Measurements from ENCODE around the gene GRIN1.
"Not testable (repeated sequence)": the region's sequence is repeated elsewhere in the genome, so short reads cannot be mapped to it uniquely, and the experiment has no call there.

GRIN1 gene

DNA sequence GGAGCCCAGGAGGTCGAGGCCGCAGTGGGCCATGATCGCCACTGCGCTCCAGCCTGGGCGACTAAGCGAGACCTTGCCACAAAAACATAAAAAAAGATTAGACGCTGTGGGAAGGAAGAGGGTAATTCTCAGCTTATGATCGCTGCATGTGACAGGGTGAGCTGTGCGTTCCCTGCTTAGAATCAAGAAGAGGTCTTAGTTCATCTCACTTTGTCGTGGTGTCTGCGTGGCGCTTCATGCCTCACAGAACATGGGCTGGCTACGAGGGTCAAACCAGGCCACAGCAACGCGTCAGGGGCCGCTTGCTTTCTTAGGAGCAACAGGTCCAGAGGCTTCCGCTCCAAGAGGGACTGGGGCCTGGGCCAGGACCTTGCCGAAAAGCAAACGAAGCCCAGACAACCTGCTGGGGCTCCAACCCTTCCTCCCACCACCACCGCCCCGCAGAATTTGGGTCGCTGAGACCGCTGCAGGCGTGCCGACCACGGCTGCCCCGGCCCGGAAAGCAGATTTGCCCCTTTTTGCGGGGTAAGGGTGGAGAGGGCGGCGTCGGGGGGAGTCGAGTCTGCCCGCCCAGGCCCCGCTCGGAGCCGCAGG lies 10.0 kb upstream of the GRIN1 start:
- peak in 1 of 2 experiments; percentile 35 for DNase-seq

DNA sequence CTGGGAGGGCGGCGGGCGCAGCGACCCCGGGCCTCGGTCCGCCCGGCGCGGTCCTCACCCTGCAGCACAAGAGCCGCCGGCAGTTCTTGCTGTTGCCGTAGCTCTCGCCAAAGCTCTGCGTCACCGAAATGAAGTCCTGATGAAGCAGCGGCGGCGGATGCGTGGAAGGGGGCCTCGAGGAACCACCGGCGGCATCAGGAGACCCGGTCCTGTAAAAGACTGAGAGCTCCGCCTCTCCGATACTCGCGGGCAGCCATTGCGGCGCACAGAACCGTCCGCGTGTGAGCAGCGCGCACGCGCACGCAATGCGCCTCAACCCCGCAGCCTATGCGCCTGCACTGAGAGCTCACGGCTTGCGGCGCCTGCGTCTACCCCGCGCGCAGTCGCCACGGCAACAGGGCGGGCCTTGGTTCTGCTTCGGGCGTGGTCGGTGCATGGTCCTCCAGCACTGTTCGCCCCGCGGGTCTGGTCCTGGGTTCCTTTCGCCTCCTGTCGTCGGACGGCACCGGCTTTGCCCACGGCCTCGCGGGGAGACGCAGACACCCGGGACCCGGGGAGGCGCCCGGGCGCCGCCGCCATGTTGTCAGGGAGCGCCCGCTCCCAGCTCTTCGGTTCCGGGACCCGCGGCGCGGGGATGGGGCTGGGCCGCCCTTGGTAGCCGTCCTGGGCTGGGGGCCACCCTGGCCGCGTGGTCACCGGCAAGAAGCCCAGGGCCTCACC lies 9.3 kb upstream of the GRIN1 start:
- peak; percentile 56 to 91 for DNase-seq

DNA sequence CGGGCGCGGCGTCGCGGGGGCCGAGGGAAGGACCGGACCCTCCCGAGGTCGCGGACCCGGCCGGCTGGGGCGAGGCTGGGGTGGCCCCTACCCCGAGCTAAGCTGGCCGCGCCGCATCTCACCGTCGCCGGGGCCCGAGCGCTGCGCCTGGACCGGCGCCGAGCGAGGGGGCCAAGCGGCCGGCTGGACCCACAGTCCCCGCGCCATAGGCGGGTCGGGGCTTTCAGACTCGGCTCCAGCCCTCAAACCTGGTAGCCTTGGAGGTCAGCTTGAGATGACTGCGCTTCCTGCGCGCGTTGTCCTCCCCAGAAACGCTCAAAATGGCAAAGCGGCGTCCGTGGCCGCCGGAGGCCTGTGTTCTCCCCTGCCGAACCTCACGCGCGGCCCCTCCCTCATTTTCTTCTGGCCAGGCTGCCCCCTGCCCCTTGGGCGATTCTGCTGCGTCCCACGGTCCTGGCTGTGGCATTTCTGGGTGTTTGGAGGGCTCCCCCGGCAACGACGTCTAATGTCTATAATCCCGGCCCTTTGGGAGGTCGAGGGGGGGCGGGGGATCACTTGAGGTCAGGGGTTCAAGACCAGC lies 8.7 kb upstream of the GRIN1 start:
- no peak for DNase-seq

DNA sequence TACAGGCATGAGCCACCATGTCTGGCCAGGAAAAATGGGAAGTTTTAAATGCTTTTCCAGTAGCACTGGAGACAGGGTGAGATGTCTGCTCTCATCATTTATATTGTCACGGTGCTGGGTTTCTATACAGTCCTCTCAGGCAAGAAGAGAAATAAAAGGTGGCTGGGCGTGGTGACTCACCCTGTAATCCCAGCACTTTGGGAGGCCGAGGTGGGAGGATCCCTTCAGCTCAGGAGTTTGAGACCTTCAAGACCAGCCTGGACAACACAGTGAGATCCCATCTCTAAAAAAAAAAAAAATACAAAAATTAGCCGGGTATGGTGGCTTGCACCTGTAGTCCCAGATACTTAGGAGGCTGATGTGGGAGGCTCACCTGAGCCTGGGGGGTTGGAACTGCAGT lies 4.8 kb upstream of the GRIN1 start:
- DNase-seq: no peak

DNA sequence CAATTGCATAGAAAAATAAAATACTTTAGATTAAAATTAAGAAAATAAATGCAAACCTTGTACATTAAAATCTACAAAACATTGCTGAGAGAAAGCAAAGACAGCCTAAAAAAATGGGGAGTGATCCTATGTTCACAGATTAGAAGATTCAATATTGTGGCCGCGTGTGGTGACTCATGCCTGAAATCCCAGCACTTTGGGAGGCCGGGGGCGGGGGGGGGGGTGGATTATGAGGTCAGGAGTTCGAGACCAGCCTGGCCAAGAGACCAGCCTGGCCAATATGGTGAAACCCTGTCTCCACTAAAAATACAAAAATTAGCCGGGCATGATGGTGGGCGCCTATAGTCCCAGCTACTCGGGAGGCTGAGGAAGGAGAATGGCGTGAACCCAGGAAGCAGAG lies 3.8 kb upstream of the GRIN1 start:
- DNase-seq: not testable (repeated sequence)

DNA sequence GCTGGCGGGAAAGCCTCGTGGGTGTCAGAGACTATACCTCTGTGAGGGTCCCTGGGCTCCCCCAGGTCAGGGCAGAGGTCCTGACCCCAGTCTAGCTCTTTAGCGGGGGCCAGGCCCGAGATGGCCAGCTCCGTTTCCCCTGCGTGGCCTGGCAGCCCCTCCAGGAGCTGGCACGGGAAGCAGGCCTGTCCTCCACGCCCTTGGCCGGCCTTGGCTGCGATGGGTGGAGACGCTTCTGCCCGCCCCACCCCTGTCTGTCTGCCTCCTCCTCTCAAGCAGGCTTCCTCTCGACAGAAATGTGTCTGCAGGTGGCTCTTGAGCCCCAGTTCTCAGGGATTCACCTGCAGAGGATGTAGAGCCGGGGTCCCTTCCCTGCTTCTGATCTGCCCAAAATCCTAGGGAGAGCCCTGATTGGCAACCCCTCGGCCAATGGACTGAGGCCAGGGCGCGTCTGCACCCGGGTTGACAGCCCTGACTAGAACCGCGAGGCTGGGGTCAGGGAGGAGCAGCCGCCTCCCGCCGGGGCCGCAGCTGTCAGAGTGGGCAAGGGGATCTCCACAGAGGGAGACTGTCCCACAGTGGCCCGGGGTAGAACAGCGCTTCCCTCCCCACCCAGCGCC lies 2.6 kb upstream of the GRIN1 start:
- no peak for DNase-seq

DNA sequence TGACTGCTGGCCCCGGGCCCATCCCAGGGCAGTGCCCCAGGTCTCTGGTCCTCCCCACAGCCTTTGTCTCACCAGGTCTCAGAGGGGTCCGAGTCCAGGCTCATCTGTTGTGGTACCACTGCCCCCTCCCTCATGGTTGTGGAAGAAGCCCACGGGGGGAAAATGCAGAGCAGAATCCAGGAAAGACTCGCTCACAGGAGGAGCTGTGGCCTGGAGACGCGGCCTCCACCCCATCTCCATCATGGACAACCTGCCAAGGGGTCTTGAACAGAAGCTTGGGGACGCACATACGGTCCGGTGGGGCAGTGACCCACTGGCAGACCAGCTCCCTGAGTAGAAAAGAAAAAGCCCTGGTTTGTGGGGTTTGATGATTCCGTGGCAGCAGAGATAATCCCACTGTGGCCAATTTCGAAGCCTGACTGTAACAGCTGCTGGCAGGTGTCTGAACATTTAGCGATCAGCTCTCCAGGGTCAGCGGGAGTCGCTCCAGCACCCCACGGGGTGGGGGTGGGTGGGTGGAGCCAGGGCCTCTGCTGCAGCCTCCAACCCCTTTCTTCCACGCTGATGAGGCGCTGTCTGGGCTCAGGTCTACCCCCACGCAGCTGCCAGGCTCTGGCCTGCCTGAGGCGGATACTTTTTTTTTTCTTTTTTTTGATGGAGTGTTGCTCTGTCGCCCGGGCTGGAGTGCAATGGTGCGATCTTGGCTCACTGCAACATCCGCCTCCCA lies 1.9 kb upstream of the GRIN1 start:
- no peak for DNase-seq

DNA sequence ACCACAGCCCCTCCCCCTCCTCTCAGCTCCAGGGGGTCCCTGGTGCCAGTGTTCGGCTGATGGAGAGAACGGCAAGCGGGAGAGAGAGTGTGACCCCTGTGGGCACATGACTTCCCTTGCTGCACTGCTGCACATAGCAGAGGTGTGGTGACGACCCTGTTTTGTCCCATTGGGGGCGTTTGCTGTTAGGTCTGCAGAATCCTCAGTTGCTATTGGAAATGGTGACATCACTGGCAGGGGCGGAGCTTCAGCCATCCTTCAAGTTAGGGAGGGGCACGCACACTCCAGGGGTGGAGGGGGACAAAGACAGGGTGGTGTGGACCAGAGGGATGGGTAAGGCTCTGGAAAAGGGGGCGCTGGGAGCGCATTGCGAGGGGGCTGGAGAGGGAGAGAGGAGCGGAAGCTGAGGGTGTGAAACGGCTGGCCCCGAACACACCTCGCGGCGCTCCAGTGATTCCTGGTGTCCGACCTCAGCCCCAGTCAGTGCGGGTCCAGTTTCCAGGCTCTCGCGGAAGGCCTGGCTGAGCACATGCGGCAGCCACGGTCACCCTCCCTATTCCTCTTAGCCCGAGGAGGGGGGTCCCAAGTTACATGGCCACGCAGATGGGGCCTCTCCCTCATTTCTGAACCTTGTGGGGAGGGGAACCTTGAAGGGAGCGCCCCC lies 764 bp upstream of the GRIN1 start:
- DNase-seq: peak in 1 of 2 experiments; percentile 52

DNA sequence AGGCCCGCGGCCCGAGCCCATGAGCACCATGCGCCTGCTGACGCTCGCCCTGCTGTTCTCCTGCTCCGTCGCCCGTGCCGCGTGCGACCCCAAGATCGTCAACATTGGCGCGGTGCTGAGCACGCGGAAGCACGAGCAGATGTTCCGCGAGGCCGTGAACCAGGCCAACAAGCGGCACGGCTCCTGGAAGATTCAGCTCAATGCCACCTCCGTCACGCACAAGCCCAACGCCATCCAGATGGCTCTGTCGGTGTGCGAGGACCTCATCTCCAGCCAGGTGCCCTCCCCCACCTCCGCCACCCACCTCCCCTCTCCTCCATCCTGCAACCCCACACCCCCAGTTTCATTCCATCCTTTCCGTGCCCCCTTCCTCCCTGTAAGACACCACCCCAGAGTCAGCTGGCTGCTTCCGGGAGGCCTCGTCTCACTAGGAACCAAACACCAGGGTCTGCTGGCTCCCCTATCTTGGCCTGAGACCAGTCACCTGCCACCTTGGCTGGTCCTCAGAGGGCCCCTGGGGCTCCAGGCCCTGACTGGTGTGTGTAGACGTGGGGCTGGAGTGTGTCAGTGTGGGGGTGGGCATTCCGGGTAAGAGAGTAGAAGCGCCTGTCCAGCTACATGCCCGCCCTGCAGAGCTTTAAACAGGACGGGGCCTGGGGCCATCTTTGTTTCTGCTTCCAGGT lies 655 bp downstream of the GRIN1 start:
- DNase-seq: no peak

DNA sequence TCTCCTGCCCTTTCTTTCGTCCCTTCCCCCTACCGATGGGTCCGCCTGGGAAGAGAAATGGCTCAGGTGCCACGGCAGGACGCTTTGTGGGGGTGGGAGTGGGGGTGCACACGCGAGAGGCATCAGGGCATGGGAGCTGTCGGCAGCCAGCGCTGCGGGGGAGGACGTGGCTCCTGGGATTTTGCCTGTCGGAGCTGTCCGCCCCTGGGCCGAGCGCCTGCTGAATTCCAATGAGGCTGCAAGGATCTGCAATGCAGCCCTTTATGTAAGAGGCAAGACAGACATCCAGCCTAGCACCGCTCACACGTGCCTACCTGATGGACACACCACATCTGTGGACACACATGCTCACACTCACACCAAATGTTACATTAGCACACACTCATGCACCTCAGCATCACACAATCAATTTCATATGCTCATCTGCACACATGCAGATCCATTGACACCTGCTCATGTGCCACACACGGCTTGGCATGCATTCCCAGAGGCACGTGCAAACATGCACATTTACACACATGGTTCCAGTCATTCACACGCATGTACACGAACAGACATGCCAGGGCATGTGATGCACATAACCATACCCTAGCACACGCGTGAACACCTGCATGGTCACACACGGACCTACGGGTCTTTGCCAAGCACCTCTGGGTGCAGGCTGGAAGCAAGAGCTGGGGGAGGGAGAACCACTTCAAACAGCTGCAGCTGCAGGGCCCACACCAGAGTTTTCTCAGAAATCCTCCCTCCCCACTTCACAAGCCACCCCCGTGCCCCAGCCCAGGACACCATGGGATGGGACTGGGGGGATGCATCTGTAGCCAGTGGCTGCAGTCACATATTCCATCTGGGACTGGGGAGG lies 1.4 kb downstream of the GRIN1 start:
- DNase-seq: no peak

DNA sequence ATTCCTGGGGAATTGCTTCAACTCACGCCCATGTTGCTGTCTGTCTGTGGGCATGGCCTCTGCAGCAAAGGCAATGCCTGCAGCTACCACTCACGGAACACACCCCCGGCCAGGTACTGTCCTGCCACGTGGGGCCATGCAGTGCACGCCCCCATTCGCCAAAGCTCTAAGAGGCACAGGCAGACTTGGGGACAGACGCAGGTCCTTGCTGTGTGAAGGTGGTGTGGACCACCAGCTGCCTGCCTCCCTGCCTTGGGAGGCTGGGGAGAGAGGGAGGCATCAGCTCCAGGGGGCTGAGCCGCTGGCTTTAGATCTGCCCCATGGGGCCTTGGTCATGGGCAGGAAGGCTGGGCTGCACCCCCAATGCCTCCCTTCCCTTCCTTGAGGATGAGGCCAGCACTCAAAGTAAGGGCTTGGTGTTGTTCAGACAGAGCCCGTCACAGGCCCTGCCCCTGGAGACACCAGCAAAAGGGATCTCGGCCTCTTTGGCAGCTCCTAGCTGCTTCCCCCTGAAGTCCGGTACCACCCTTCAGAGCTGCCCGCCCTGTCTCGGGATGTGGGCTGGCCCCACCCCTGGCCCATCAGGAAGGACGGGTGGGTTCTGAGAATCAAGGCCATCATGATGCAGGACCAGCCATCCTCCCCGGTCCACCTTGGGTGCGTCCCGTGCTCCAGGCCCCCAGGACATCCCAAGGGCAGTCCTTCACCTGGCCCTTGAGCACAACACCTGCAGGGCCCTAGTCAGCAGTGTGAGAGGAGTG lies 2.3 kb downstream of the GRIN1 start:
- DNase-seq: no peak

DNA sequence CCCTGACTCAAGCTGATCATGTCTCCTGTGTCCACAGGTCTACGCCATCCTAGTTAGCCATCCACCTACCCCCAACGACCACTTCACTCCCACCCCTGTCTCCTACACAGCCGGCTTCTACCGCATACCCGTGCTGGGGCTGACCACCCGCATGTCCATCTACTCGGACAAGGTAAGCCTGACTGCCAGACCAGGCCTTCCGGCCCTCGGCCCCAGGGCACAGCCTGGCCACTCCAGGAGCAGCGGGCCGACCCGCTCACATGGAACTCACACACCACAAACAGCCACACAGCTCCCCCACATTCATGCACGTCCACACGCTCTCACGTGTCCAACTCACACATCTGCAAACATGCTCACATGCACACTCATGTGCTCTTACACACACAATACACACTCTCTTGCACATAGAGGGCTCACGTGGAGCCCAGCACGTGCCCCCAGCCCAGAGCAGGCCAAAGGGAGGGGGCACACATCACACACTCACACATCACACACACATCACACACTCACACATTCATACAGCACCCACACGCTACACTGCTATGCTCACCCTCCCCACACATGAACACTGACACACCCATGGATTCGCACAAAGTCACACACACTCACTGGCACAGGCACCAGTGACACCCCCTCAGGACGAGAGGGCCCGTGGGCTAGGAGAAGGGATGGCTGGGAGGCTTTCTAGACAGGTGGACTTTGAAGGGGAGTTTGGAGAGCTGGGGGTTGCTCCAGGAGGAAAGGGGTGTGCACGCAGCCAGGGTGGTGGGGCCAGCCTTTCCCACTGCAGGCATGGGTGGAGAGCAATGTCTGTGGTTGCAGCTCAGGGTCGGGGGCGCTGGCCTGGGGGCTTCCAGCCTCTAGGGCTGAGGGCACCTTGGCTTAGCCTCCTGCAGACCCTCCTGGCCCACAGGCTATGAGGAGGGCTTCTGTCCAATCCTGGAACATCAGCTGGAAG lies 3.3 kb downstream of the GRIN1 start:
- no peak for DNase-seq

DNA sequence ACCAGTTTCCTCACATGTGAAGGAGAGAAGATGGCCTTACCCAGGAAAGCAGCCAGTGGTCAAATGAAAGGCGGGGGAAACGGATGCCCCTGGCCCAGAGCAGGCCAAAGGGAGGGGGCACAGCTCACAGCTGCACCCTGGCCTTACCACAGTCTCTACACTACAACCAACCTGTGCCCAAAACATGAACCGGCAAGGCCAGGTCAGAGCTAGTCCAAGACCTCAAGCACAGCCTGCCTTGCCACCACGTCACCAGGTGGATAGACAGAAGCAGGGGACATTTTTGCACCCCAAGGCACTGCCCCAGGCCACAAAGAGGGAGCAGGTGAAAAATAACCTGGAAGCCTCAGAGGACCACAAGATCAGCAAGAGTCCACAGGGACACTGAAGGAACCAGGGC lies 4.5 kb downstream of the GRIN1 start:
- no peak for DNase-seq

DNA sequence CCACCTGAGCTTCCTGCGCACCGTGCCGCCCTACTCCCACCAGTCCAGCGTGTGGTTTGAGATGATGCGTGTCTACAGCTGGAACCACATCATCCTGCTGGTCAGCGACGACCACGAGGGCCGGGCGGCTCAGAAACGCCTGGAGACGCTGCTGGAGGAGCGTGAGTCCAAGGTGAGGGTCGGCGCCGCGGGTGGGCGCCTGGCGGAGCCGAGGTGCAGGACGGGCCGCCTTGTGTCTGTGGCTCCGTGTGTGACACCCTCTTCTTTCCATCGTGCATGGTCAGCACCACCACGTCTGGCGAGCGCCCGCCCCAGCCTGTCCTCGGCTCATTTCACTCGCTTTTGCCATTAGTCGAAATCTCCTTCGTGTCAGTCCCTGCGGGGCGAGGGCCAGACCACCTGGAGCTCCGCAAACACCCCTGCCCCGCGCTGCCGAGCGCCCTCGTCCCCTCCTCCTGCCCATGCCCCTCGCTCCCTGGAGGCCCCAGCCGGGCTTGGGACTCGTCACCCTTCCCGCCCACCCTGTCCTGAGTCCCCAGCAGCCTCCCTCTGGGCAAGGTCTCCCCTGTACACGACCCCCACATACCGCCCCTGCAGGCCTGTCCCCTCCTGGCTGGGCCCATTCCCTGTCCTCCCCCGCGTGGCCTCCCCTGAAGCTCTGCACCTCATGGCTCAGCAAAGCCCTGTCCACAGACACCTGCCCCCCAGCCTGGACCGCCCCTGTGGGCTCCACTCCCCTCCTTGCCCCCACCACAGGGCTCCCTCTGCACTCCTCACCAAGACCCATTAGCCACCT lies 7.0 kb downstream of the GRIN1 start:
- DNase-seq: no peak

DNA sequence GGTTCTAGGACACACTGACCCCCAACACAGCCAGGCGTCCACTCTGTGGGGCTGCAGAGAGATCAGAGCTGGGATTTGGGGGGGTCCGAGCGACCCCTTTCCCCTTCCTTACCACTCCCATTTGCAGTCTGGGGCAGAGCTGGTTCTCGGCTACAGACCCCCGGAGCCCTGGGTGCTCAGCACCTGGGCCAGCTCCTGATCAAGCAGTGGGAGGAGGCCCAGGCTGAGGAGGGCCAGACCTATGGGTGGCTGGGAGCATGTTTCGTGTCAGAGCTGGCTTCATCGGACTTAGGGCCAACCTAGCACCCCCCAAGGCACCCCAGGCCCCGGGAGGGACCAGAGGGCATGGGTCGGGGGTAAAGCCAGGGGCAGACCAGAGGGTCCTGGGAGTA lies 7.6 kb downstream of the GRIN1 start:
- DNase-seq: no peak

DNA sequence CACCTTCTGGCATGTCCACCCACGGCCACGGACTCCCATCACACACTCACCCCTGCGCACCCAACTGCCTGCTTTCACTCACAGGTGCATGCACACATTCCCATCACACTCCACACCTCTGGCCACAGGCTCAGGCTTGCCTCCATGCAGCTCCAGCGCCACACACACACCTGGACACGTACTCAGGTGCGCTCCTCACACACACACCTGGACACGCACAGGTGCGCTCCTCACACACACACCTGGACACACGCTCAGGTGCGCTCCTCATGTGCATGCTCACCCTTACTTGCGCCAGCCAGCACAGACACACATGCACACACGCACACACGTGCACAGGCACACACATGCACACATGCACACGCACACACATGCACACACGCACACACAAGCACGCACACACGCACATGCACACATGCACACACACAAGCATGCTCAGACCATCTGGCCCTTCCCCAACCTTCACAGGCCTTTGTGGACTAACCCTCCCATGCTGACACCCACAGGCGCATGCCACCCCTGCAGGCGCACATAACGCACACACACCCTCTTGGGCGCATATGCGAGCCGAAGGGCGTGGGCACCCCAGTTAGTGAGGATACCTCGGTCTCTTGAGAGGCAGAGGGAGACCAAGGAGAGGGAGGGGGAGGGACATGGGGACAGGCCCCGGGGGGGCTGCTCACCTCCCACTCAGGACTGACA lies 8.3 kb downstream of the GRIN1 start:
- no peak for DNase-seq

DNA sequence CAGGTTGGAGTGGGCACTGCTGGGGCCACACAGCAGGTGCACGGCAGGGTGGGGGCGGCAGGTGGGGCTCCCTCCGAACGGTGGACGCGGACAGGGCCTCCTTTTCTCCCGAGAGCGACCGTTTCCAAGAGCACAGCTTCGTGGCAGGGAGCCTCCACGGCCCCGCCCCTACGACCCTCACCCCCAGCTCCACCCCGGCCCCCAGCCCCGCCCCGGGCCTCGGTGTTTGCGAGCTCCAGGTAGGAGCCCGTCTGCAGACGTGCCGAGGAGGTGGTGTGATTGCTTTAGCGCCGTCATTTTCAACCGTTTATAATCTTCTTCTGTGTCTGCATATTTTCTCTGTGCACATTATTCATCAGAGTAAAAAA lies 8.8 kb downstream of the GRIN1 start:
- no peak for DNase-seq

DNA sequence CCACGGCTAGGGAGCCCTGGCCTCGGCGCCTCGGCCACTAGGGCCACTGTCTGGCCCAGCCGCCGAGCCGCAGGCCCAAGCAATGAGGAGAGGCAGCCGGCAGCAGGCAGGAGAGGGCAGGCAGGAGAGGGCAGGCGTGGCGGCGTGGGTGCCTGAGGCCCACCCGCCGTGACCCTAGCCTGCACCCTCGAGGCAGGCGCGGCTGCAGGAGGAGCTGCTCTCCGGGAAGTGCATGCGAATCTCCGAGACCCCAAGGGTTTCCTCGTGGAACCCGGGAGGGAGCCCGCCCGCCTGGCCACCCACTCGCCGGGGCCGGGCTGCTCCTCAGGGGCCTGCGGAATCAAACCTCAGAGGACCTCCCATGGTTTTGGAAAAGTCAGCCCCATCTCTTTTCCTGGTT lies 9.3 kb downstream of the GRIN1 start:
- no peak for DNase-seq

All from NCI-H526 (cell line).